PFSK-1 (cell line): ENCODE results near the gene NOTCH2.

Experiments used
- FOXP2 ChIP-seq: optimal IDR thresholded peaks from 2 replicates; pipeline ENCODE3; 2011; ENCODE audit warnings: borderline replicate concordance, control low read depth, inconsistent platforms; ENCODE audit not compliant: insufficient read depth; ENCODE audit errors: extremely low read length, extremely low read depth
- POLR2AphosphoS5 ChIP-seq: IDR thresholded peaks from 2 replicates; pipeline ENCODE4 v1.6.1; 2012; ENCODE audit warnings: low read depth, mild to moderate bottlenecking, control low read depth, low read length, moderate library complexity
- REST ChIP-seq, 2 experiments: IDR thresholded peaks; 2 replicates each; pipeline versions ENCODE4 v1.6.1 to v1.8.0; 2011 to 2012; ENCODE audit warnings: low read depth in 2 of 2, low read length in 2 of 2, control low read depth in 1 of 2, inconsistent platforms in 1 of 2, mild to moderate bottlenecking in 1 of 2, moderate library complexity in 1 of 2; ENCODE audit not compliant: insufficient read depth in 1 of 2
- SIN3A ChIP-seq: IDR thresholded peaks from 2 replicates; pipeline ENCODE4 v1.6.1; 2012; ENCODE audit warnings: mild to moderate bottlenecking, low read length, moderate library complexity, borderline replicate concordance; ENCODE audit not compliant: insufficient read depth
- TAF1 ChIP-seq: IDR thresholded peaks from 2 replicates; pipeline ENCODE4 v1.6.1; 2012; ENCODE audit warnings: low read length, control low read depth, borderline replicate concordance; ENCODE audit not compliant: insufficient read depth

GRCh38 chr1:119879510-119880434, 189.7 kb downstream of the NOTCH2 start:
- TF ChIP-seq POLR2AphosphoS5, result no peak
- no peak for TF ChIP-seq SIN3A
- no peak for TF ChIP-seq TAF1
- TF ChIP-seq REST (IDR thresholded peaks at IDR 0.05; ENCODE audit: insufficient read depth in 1 of 2, low read depth in 2 of 2, low read length in 2 of 2), result no peak
- no peak for TF ChIP-seq FOXP2
